GM10847 (cell line): Measurements from ENCODE around the gene JOSD1.

Source experiments
- POLR2A ChIP-seq: IDR thresholded peaks from 2 replicates; pipeline ENCODE4 v1.6.1; 2011; ENCODE audit not compliant: insufficient read length; ENCODE audit errors: extremely low read depth

Gene JOSD1

GRCh38 chr22:38736257-38736570 lies 35.5 kb upstream of the JOSD1 start:
- no peak for TF ChIP-seq POLR2A

DNA sequence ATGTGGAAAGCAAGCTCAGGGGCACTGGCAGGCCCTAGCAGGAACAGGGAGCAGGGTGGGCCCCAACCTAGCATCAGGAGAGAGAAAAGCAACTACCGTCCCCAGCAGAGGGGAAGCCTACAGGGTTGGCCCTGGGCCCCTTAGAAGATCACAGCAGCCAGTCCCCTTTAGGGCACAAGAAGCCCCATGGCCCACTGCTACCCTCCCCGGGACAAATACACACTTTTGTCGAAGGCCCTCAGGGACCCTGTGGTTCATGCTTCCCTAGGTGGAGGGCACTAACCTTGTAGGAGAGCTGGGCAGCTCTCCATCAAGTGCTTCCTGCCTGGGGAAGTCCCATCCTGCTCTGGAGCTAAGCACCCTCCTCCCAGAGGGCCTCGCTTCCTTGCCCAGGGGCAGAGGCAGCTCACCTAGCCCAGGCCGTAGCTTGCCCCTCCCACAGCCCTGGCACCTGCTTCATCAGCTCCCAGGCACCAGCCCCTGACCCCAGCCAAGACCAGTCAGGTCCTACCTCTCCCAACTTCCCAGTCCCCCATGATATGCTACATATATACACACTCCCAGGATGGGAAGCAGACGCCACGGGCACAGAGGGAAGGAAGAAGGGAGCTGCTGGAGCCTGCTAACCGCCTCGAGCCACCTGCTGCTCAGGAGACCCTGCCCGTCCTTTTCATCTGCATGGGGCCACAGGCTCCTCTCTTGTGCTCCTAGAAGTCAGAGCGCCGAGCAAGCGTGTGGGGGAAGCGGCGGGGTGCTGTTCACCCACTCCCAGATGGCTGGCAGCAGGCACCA lies 34.9 kb upstream of the JOSD1 start:
- TF ChIP-seq POLR2A = peak; percentile 26

- TF ChIP-seq POLR2A = no peak
Measured at GRCh38 chr22:38735126-38735464, 34.4 kb upstream of the JOSD1 start.

DNA sequence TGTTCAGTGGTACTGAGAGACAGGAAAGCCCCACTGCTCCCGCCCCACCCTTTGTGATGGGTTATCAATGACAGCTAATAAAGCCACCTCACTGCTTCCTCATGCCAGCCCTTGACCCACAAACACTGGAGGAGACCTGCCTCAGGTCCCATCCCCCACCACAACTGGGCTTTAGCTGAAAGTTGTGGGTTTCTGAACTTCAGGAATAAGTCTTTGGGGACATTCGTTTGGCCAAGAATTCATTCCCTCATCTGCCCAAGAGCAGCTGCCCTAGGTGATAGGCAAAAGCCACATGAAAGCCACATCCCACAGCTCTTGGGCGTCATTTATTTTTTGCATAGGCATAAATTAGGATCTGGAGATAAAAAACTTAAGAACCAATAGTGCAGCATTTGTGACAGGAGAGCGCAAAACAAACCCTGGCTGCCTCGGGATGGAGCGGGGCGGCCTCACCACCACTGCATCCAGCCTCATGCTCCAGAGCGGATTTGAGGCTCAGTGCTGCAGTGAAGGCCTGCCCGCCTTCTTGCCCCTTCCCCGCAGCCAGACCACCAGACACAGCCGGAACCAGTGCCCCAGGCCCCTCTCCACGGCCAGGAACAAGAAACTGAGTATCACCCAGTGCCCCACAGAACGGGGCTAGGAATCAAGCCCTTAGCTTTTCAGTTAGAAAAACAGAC lies 33.8 kb upstream of the JOSD1 start:
- no peak for TF ChIP-seq POLR2A

GRCh38 chr22:38733724-38734381 lies 33.1 kb upstream of the JOSD1 start:
- no peak for TF ChIP-seq POLR2A

GRCh38 chr22:38733329-38733723 lies 32.6 kb upstream of the JOSD1 start:
- TF ChIP-seq POLR2A = no peak

- TF ChIP-seq POLR2A = no peak
Measured at GRCh38 chr22:38732251-38732815, 31.6 kb upstream of the JOSD1 start.

DNA sequence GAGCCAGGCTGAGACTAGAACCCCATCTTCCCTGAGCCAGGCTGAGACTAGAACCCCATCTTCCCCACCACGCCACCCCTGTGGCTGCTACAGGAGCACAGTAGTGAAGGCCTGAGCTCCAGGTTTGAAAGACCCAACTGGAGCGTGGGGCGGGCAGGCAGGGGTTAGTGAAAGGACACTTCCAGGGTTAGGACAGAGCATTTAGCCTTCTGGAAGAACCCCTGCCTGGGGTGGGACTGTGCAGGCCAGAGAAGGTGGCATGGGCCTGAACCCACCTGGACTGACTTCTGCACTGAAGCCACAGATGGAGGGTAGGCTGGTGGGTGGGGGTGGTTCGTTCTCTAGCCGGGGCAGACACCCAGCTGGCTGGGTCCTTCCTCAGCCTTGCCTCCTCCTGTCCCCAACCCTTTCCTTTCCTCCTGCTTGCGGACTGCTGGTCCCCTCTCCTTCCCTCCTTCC lies 31.0 kb upstream of the JOSD1 start:
- TF ChIP-seq POLR2A = no peak

GRCh38 chr22:38730411-38730871 lies 29.7 kb upstream of the JOSD1 start:
- TF ChIP-seq POLR2A = no peak

- no peak for TF ChIP-seq POLR2A
Measured at GRCh38 chr22:38729946-38730345, 29.2 kb upstream of the JOSD1 start.

DNA sequence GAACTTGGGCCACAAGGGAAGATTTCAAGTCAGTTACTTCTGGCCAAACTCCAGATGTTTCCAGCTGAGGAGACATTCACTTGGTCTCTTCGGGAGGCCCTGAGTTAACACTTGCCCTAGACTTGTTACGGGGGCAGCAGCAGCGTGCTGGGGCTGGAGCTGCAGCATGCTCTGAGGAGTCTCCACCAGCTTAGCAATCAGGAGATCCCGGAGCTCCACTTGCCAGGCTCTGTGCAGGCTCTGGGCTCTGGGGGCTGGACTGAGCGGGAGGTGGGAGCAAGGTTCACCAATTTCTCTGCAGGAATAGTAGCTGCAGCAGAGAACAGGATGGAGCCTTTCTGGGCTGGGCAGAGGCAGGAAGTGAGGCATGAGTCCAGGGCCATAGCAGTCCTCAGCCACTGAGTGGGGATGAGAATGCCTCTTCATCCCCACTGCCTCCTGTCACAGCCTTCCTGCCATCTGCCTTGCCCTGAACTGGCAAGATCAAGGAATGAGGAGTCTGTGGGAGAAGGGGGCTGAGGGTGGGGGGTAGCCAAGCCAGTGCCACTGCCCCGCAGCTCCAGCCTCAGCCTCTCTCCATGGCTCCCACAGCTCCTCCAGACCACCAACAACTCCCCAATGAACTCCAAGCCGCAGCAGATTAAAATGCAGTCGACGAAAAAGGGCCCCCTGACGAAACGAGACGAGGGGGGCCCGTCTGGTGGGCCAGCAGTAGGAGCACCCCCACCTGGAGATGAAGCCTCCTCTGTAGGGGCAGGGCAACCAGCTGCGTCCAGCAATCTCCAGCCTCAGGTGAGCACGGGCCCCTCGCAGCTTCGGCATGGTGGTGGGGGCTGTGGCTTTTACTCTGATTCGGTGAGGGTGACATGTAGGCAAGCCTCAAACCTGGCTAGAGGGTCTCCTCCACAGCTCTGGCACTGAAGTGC lies 28.4 kb upstream of the JOSD1 start:
- no peak for TF ChIP-seq POLR2A

GRCh38 chr22:38727530-38728451 lies 27.0 kb upstream of the JOSD1 start:
- TF ChIP-seq POLR2A = no peak

GRCh38 chr22:38727123-38727522 lies 26.4 kb upstream of the JOSD1 start:
- TF ChIP-seq POLR2A = no peak

DNA sequence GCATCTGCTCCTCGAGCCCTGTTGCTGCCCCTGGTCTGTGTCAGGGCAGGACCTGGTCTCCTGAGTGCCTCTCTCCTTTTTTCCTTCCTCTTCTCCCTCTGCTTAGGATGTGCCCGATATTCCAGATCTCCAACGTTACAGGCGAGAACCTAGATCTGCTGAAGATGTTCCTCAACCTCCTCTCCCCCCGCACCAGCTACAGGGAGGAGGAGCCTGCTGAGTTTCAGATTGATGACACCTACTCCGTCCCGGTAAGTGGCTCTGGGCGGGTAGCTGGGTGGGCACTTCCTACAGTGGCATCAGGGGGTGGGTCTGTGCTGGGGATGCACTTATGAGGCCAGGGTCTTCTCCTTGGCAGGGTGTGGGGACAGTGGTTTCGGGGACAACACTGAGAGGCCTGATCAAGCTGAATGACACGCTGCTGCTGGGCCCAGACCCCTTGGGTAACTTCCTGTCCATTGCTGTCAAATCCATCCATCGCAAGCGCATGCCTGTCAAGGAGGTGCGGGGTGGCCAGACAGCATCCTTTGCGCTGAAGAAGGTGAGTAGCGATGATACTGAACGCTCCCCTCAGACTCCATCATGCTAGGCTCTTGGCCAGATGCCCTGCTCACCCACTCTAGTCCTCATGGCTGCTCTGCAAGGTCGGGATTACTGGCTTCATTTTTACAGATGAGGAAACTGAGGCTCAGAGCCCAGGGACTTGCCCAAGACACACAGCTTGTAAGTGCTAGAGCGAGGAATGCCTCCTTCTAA lies 25.3 kb upstream of the JOSD1 start:
- TF ChIP-seq POLR2A = no peak
